ENCODE results near the gene SKAP1. TPM values are rescaled to one million over a fixed set of nuclear protein-coding genes. Genes with fewer than 3 reads are reported as not detected.
"Not testable (repeated sequence)": the region's sequence is repeated elsewhere in the genome, so short reads cannot be mapped to it uniquely, and the experiment has no call there.

Gene SKAP1
- total RNA-seq, 1 donor from 2014 or later, result 25.3 TPM

DNA sequence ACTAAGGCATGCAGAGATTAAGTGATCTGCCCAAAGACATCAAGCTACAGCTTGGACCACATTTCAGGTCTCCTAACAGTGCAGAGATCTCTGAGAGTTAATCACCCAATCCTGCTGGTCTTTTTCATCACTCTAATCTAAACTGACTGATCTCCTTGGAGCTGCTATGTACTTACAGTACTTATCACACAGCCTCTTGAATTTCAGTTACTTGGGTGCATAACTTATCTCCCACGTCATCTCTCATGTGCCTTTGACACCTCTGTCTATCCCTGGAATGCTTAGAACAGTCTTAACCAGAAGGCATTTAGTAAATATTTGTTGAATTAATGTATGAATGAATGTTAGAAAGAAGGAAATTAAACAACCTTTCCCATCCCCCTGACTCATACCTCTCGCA lies 183.4 kb downstream of the SKAP1 start:
- Mint-ChIP-seq H3K36me3 (ENCODE audit: low read depth) (no peaks in the 10 kb centered on the region), H3K9me3 (no peaks in the 10 kb centered on the region), H3K4me1 (peaks cover 18% of the 10 kb centered on the region), H3K27me3 (no peaks in the 10 kb centered on the region), H3K27ac (no peak overlapping the region), H3K4me3 (no peak overlapping the region)
- ATAC-seq (ENCODE audit: low read depth), result no peak
- DNase-seq, result no peak
- intact Hi-C loops (cut with micrococcal nuclease), result no loop called here
- CTCF ChIA-PET, result interaction anchor here (1.0 kb wide), 1 partner anchor 89 kb away, joined by 3 read pairs; no protein-coding TSS in a partner anchor
- TF ChIP-seq, protein P1, sequence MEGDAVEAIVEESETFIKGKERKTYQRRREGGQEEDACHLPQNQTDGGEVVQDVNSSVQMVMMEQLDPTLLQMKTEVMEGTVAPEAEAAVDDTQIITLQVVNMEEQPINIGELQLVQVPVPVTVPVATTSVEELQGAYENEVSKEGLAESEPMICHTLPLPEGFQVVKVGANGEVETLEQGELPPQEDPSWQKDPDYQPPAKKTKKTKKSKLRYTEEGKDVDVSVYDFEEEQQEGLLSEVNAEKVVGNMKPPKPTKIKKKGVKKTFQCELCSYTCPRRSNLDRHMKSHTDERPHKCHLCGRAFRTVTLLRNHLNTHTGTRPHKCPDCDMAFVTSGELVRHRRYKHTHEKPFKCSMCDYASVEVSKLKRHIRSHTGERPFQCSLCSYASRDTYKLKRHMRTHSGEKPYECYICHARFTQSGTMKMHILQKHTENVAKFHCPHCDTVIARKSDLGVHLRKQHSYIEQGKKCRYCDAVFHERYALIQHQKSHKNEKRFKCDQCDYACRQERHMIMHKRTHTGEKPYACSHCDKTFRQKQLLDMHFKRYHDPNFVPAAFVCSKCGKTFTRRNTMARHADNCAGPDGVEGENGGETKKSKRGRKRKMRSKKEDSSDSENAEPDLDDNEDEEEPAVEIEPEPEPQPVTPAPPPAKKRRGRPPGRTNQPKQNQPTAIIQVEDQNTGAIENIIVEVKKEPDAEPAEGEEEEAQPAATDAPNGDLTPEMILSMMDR (IDR thresholded peaks at IDR 0.05), result no peak
- POLR2A ChIA-PET, result no interaction called here

DNA sequence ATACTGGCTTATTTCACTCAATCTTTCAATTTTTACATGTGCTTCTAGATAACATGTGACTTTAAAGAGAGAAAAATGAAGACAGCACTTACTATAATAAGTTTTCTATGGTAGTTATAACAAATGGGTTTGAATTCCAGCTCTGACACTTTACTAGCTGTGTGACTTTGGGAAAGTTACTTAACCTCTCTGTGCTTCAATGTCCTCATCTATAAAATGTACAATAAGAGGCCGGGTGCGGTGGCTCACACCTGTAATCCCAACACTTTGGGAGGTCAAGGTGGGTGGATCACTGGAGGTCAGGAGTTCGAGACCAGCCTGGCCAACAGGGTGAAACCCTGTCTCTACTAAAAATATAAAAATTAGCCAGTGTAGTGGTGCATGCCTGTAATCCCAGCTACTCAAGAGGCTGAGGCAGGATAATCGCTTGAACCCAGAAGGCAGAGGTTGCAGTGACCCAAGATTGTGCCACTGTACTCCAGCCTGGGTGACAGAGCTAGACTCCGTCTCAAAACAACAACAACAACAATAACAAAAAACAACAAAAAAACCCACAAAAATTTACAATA lies 184.5 kb downstream of the SKAP1 start:
- H3K9me3 Mint-ChIP-seq; H3K27ac Mint-ChIP-seq; DNase-seq; intact Hi-C loops (cut with micrococcal nuclease); H3K27me3 Mint-ChIP-seq; H3K36me3 Mint-ChIP-seq (ENCODE audit: low read depth); CTCF ChIA-PET; ATAC-seq (ENCODE audit: low read depth); POLR2A ChIA-PET; H3K4me3 Mint-ChIP-seq: not testable (repeated sequence)
- peaks cover 25% of the 10 kb centered on the region for H3K4me1 Mint-ChIP-seq

DNA sequence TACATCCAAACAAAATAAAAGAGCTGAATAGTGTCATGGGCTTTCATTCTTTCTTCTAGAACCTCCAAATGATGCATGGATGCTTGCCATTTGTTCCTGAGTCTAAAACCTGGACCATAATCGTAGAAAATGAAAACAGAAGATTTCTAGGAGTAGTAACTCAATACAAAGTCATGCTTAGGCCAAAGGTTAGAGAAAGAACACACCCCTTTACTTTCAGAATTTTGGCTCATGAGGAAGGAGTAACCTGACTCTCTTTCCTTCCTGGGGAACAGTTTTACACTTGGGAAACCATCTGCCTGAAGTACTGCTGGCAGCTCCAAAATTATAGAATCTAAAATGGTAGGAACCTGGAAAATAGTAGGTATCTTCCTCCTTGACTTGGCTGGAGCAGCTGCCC lies 185.2 kb downstream of the SKAP1 start:
- intact Hi-C loops (cut with micrococcal nuclease), result no loop called here
- ATAC-seq (ENCODE audit: low read depth) (no peak), DNase-seq (no peak)
- Mint-ChIP-seq H3K4me1 (peaks cover 25% of the 10 kb centered on the region), H3K27me3 (no peaks in the 10 kb centered on the region), H3K27ac (no peak overlapping the region), H3K36me3 (ENCODE audit: low read depth) (no peaks in the 10 kb centered on the region), H3K9me3 (no peaks in the 10 kb centered on the region), H3K4me3 (no peak overlapping the region)
- ChIA-PET CTCF (no interaction called here), POLR2A (no interaction called here)
- TF ChIP-seq, protein P1 (IDR thresholded peaks at IDR 0.05), result no peak

DNA sequence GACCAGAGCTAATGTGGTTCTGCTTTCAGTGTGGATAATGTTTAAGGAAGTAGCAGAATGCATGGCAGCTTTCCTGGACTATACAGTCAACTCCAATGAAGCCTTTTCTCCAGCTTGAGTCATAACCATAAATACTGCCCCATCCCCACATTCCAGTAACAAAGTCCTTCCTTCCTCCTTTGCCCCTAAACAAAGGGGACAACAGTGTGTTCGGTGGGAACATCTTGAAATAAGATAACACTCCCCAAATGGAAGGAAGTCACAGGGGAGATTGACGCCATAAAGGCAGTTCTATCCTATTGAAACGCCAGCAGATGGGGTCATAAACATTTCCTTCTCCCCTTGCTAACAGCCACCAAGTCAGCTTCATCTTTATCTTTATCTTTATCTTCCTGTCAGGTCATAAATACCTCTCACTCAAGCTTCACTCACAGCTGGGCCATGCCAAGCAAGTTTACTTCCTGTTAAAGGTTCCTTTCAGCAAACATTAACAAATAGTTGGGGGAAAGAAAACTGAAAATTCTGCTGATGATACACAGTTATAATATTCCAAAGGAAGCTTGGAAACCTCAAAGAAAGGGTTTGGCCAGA lies 185.8 kb downstream of the SKAP1 start:
- TF ChIP-seq, protein P1 (IDR thresholded peaks at IDR 0.05), result no peak
- Mint-ChIP-seq H3K27me3 (no peaks in the 10 kb centered on the region), H3K4me3 (no peak overlapping the region), H3K36me3 (ENCODE audit: low read depth) (no peaks in the 10 kb centered on the region), H3K9me3 (no peaks in the 10 kb centered on the region), H3K27ac (no peak overlapping the region), H3K4me1 (peaks cover 25% of the 10 kb centered on the region)
- ChIA-PET POLR2A (no interaction called here), CTCF (interaction anchor here (1.0 kb wide), 1 partner anchor 10 kb away, joined by 3 read pairs; no protein-coding TSS in a partner anchor)
- DNase-seq (no peak), ATAC-seq (ENCODE audit: low read depth) (no peak)
- intact Hi-C loops (cut with micrococcal nuclease), result no loop called here

DNA sequence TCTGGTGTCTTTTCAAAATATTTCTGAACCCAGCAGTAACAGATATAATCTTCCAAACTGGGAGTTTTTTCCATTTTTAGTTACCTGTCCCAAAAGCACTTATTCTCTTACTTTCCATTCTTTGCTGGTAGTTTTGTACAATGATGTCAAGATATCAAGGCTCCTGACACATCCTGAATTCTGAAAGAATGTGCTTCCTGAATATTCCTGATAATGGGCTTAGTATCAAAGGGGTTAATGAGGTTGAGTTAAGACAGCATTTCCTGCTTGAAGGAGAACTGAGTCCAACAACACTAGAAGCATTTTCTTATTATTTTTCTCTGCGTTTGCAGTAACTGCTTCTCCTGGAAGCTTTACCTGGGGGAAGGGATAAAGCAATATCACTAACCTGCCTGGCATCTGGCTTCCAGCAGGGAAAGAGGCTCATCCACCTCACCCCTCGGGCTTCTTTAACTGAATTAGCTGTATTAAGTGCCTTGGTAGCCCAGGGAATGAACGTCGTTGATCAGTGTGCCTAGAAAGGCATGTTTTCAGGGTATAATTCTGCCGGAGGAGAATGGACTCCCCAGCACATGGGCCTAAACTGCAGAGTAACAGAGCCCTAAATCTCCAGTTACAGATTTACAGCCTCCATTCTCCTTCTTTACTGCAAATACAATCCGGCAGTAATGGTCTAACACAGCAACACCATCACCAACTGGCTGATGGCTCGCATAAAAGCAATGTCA lies 188.1 kb downstream of the SKAP1 start:
- Mint-ChIP-seq H3K4me3 (no peak overlapping the region), H3K27ac (no peak overlapping the region), H3K9me3 (no peaks in the 10 kb centered on the region), H3K27me3 (no peaks in the 10 kb centered on the region), H3K4me1 (peaks cover 25% of the 10 kb centered on the region), H3K36me3 (ENCODE audit: low read depth) (peaks cover 2% of the 10 kb centered on the region)
- intact Hi-C loops (cut with micrococcal nuclease), result no loop called here
- ChIA-PET CTCF (no interaction called here), POLR2A (interaction anchor here (0.6 kb wide), 1 partner anchor 154 kb away, joined by 5 read pairs; no protein-coding TSS in a partner anchor)
- TF ChIP-seq, protein P1 (IDR thresholded peaks at IDR 0.05), result no peak
- DNase-seq (no peak), ATAC-seq (ENCODE audit: low read depth) (no peak)
